DMS 273 (cell line): ENCODE measurements around the gene REC114.
"Not testable (repeated sequence)": the region's sequence is repeated elsewhere in the genome, so short reads cannot be mapped to it uniquely, and the experiment has no call there.

ENCODE experiments used
- DNase-seq: peaks from one replicate; lab custom pipeline; 2025; ENCODE audit not compliant: unreplicated experiment; lab: John Stamatoyannopoulos, UW

The REC114 gene

GRCh38 chr15:73442968-73443367 is at the start of gene REC114:
Gene REC114 (plus strand): TSS chr15:73443164. CDS start chr15:73443186, 22 bp downstream.
- no peak for DNase-seq

- no peak for DNase-seq
Measured at GRCh38 chr15:73393336-73393735, 49.6 kb upstream of the REC114 start.

- peak; percentile 51 for DNase-seq
Measured at GRCh38 chr15:73394782-73395181, 48.2 kb upstream of the REC114 start.

- DNase-seq = no peak
Measured at GRCh38 chr15:73395671-73396070, 47.3 kb upstream of the REC114 start.

GRCh38 chr15:73397461-73397860 is 45.5 kb upstream of the REC114 start:
- peak; percentile 44 for DNase-seq

GRCh38 chr15:73398861-73399260 is 44.1 kb upstream of the REC114 start:
- DNase-seq = no peak

- DNase-seq = not testable (repeated sequence)
Measured at GRCh38 chr15:73400222-73400621, 42.7 kb upstream of the REC114 start.

GRCh38 chr15:73403171-73403570 is 39.8 kb upstream of the REC114 start:
- no peak for DNase-seq

GRCh38 chr15:73414876-73415275 is 28.1 kb upstream of the REC114 start:
- DNase-seq = no peak

GRCh38 chr15:73424506-73424905 is 18.5 kb upstream of the REC114 start:
- DNase-seq = no peak

GRCh38 chr15:73425510-73425909 is 17.5 kb upstream of the REC114 start:
- no peak for DNase-seq

- no peak for DNase-seq
Measured at GRCh38 chr15:73426323-73426994, 16.5 kb upstream of the REC114 start.

GRCh38 chr15:73431329-73431728 is 11.6 kb upstream of the REC114 start:
- DNase-seq = not testable (repeated sequence)

- DNase-seq = no peak
Measured at GRCh38 chr15:73433873-73434272, 9.1 kb upstream of the REC114 start.

- no peak for DNase-seq
Measured at GRCh38 chr15:73436613-73437012, 6.4 kb upstream of the REC114 start.

- DNase-seq = no peak
Measured at GRCh38 chr15:73437543-73438109, 5.3 kb upstream of the REC114 start.

- DNase-seq = no peak
Measured at GRCh38 chr15:73438651-73439050, 4.3 kb upstream of the REC114 start.

GRCh38 chr15:73440571-73440970 is 2.4 kb upstream of the REC114 start:
- peak; percentile 56 for DNase-seq

GRCh38 chr15:73442421-73442820 is 543 bp upstream of the REC114 start:
- peak; percentile 78 for DNase-seq

- DNase-seq = not testable (repeated sequence)
Measured at GRCh38 chr15:73447471-73447870, 4.5 kb downstream of the REC114 start.

GRCh38 chr15:73448158-73448758 is 5.3 kb downstream of the REC114 start:
- DNase-seq = not testable (repeated sequence)

- DNase-seq = not testable (repeated sequence)
Measured at GRCh38 chr15:73449980-73450379, 7.0 kb downstream of the REC114 start.
